Measurements from ENCODE around the gene PLEKHA7. TPM values are rescaled to one million over a fixed set of nuclear protein-coding genes. Genes with fewer than 3 reads are reported as not detected.

Gene PLEKHA7
- total and polyA plus RNA-seq, 2 of the 8 experiments (the other 6 are each of a cell fraction or from before 2014, with no cell fraction given), result 11.4 to 25.6 TPM

DNA sequence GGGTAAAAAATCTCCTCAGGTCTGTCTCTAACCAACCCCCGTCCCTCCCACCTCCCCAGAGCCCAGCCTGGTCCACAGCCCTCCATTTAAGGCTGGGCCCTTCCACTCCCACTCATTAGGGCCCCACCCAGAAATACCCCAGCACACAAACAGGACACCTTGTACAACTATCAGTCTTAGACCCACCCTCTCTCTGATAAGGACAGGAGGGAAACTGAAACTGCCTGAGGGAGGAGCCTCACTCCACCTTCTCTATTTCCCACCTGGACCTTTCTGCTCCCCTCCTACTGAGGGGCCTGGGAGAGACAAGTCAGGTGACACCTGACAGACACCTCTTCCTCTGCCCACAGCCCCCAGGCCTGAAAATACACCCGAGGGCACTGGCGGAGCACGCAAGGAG is 90.2 kb downstream of the PLEKHA7 start:
- H3K4me1 ChIP-seq (replicated peaks in 1 of 4; ENCODE audit: control insufficient read depth in 3 of 4, insufficient read depth in 4 of 4, low read length in 3 of 4), result peaks cover 13 to 28% (median 26%) of the 10 kb centered on the region in 4 experiments
- H3K27ac ChIP-seq (ENCODE audit: low read depth, low read length), result no peak overlapping the region
- no peak overlapping the region for H4K91ac ChIP-seq (replicated peaks; ENCODE audit: insufficient read length, low read length)
- CTCF ChIA-PET (ENCODE audit: partially characterized antibody), result no interaction called here
- no peak overlapping the region for H3K23ac ChIP-seq (ENCODE audit: insufficient read length)
- H3K18ac ChIP-seq (ENCODE audit: extremely low read depth, low read length), result no peak overlapping the region
- no peaks in the 10 kb centered on the region; a peak in 1 of 4 replicates for H3K79me2 ChIP-seq (ENCODE audit: control insufficient read depth in 1 of 2, insufficient read depth in 2 of 2, low read length in 2 of 2)
- peak overlapping the region; percentile 60 to 97; a peak in 3 of 4 replicates for H3K4me2 ChIP-seq (ENCODE audit: insufficient read depth in 1 of 2, low read depth in 2 of 2, low read length in 2 of 2)
- peaks cover 4 to 45% (median 31%) of the 10 kb centered on the region in 4 experiments for H3K27me3 ChIP-seq (replicated peaks in 1 of 4; ENCODE audit: control insufficient read depth in 3 of 4, extremely low read depth in 1 of 4, insufficient read depth in 3 of 4, low read length in 3 of 4)
- H2BK20ac ChIP-seq (ENCODE audit: low read length), result no peak overlapping the region
- POLR2A ChIA-PET (ENCODE audit: partially characterized antibody), result interaction anchor here (1.7 to 1.8 kb wide), 2 partner anchors 9 to 88 kb away, joined by 4 read pairs; no protein-coding TSS in a partner anchor
- DNase-seq (ENCODE audit: low read depth in 1 of 2, low spot score in 2 of 2) (no peak), FAIRE-seq (no peak)
- no peak overlapping the region for H4K5ac ChIP-seq (ENCODE audit: insufficient read length, low read depth, low read length)
- no peaks in the 10 kb centered on the region for H3K36me3 ChIP-seq (ENCODE audit: control insufficient read depth in 2 of 4, insufficient read depth in 4 of 4, low read length in 3 of 4)
- H3K56ac ChIP-seq (replicated peaks; ENCODE audit: insufficient read length, low read depth, low read length), result no peak overlapping the region
- H3K4ac ChIP-seq (replicated peaks; ENCODE audit: insufficient read length, low read depth, low read length), result no peak overlapping the region
- H3K79me1 ChIP-seq (ENCODE audit: low read depth, low read length), result 0 out of 2 replicates have a peak, but pooled peaks cover 2% of the 10 kb centered on the region
- H3K23me2 ChIP-seq (ENCODE audit: low read depth, low read length), result peaks cover 15% of the 10 kb centered on the region
- no peak overlapping the region for H2BK5ac ChIP-seq (ENCODE audit: low read depth, low read length)
- 75% methylated on average over 4 of the region's 4 CpGs; no CpG with 5 or more reads in 1 of the 2 experiments for WGBS, 2 experiments (ENCODE audit: extremely low coverage in 1 of 2, insufficient coverage in 1 of 2, insufficient read length in 1 of 2, insufficient replicate concordance in 2 of 2, low coverage in 1 of 2, low lambda C conversion rate in 2 of 2, missing lambda C conversion rate in 1 of 2)
- no peak overlapping the region for H3K14ac ChIP-seq (ENCODE audit: insufficient read length)
- H2AFZ ChIP-seq (ENCODE audit: low read length), result no peak overlapping the region
- H3K9ac ChIP-seq (replicated peaks in 1 of 4; ENCODE audit: extremely low read depth in 1 of 4, low read depth in 3 of 4, low read length in 3 of 4), result no peak overlapping the region
- peak overlapping the region in 1 of 4 experiments; percentile 70; a peak in 1 of 8 replicates for H3K4me3 ChIP-seq (ENCODE audit: extremely low read depth in 1 of 4, insufficient read depth in 2 of 4, low read depth in 3 of 4, low read length in 4 of 4)
- no peak overlapping the region for H2BK120ac ChIP-seq (replicated peaks; ENCODE audit: low read depth, low read length)
- H2BK15ac ChIP-seq (ENCODE audit: low read length), result no peak overlapping the region
- H4K8ac ChIP-seq (ENCODE audit: extremely low read depth, insufficient read depth, low read length), result no peak overlapping the region
- no peaks in the 10 kb centered on the region for H3K9me3 ChIP-seq (ENCODE audit: insufficient read depth in 2 of 2, low read depth in 1 of 2, low read length in 1 of 2)
- H2BK12ac ChIP-seq (ENCODE audit: low read depth, low read length), result no peak overlapping the region
- TF ChIP-seq NRF1 (IDR thresholded peaks at IDR 0.05; ENCODE audit: low read depth, low read length) (no peak), BCL11A (IDR thresholded peaks at IDR 0.05; ENCODE audit: low read depth in 2 of 2, low read length in 2 of 2) (no peak), MAFK (IDR thresholded peaks at IDR 0.05; ENCODE audit: low read depth, low read length) (no peak), RNF2 (IDR thresholded peaks at IDR 0.05; ENCODE audit: borderline replicate concordance, low read depth, low read length, missing control alignments, poor library complexity, severe bottlenecking) (no peak), HDAC6 (IDR thresholded peaks at IDR 0.05; ENCODE audit: low read depth, low read length) (no peak), RFX5 (IDR thresholded peaks at IDR 0.05; ENCODE audit: borderline replicate concordance, low read depth, low read length) (no peak)
- peaks cover 20 to 33% of the 10 kb centered on the region in 2 experiments for H4K20me1 ChIP-seq (replicated peaks in 1 of 2; ENCODE audit: control insufficient read depth in 1 of 2, insufficient read depth in 2 of 2, low read length in 2 of 2)
- H2AK5ac ChIP-seq (ENCODE audit: low read depth, low read length), result no peak overlapping the region
